Subcutaneous abdominal adipose tissue (tissue), 5 donors: Measurements from ENCODE around the gene VIPR1.

Experiments
- H3K27ac ChIP-seq: one replicate; pipeline ENCODE4 v1.7.0; 2013; ENCODE audit warnings: low read depth, mild to moderate bottlenecking, inconsistent platforms, low read length, moderate library complexity
- H3K27me3 ChIP-seq, 5 donors: one replicate each; pipeline ENCODE4 v1.7.0; 2013; ENCODE audit warnings: low read length in 5 of 5, inconsistent platforms in 1 of 5; ENCODE audit not compliant: control insufficient read depth in 5 of 5, insufficient read depth in 4 of 5
- H3K36me3 ChIP-seq, 5 donors: one replicate each; pipeline ENCODE4 v1.7.0; 2013; ENCODE audit warnings: low read length in 5 of 5; ENCODE audit not compliant: control insufficient read depth in 5 of 5, insufficient read depth in 5 of 5
- H3K4me1 ChIP-seq, 5 donors: one replicate each; pipeline ENCODE4 v1.7.0; 2013; ENCODE audit warnings: low read length in 5 of 5, mild to moderate bottlenecking in 3 of 5, moderate library complexity in 1 of 5; ENCODE audit not compliant: control insufficient read depth in 5 of 5, insufficient read depth in 5 of 5
- H3K4me3 ChIP-seq, 5 donors: one replicate each; pipeline ENCODE4 v1.7.0; 2013; ENCODE audit warnings: low read length in 5 of 5, low read depth in 1 of 5
- H3K9ac ChIP-seq, 5 donors: one replicate each; pipeline ENCODE4 v1.7.0; 2013; ENCODE audit warnings: low read length in 5 of 5, mild to moderate bottlenecking in 4 of 5, moderate library complexity in 3 of 5
- H3K9me3 ChIP-seq, 5 donors: one replicate each; pipeline ENCODE4 v1.7.0; 2013; ENCODE audit warnings: low read length in 5 of 5; ENCODE audit not compliant: control insufficient read depth in 5 of 5
- donor health status: healthy.
- donor health status: healthy.
- donor health status: healthy.
- donor health status: healthy.
- donor health status: healthy.

The VIPR1 gene

GRCh38 chr3:42509111-42509510 lies 6.7 kb downstream of the VIPR1 start:
- H3K4me1 ChIP-seq, result peaks cover 13 to 54% (median 45%) of the 10 kb centered on the region in 5 donors
- H3K9ac ChIP-seq, result no peak overlapping the region
- no peak overlapping the region for H3K27ac ChIP-seq

GRCh38 chr3:42510325-42510724 lies 7.9 kb downstream of the VIPR1 start:
- H3K27ac ChIP-seq, result no peak overlapping the region

More at GRCh38 chr3:42509111-42509510, 6.7 kb downstream of the VIPR1 start:
- no peaks in the 10 kb centered on the region for H3K27me3 ChIP-seq
- H3K36me3 ChIP-seq, result peaks cover 0 to 1% (median 0%) of the 10 kb centered on the region in 5 donors
- no peak overlapping the region for H3K4me3 ChIP-seq
- H3K9me3 ChIP-seq, result no peaks in the 10 kb centered on the region

GRCh38 chr3:42511201-42511600 lies 8.8 kb downstream of the VIPR1 start:
- no peak overlapping the region for H3K4me3 ChIP-seq
- H3K9ac ChIP-seq, result no peak overlapping the region
- H3K27ac ChIP-seq, result peak overlapping the region; percentile 47
- H3K36me3 ChIP-seq, result peaks cover 0 to 9% (median 4%) of the 10 kb centered on the region in 5 donors
- H3K4me1 ChIP-seq, result peaks cover 13 to 60% (median 47%) of the 10 kb centered on the region in 5 donors
- no peaks in the 10 kb centered on the region for H3K27me3 ChIP-seq
- no peaks in the 10 kb centered on the region for H3K9me3 ChIP-seq

More at GRCh38 chr3:42510325-42510724, 7.9 kb downstream of the VIPR1 start:
- no peaks in the 10 kb centered on the region for H3K9me3 ChIP-seq
- no peak overlapping the region for H3K4me3 ChIP-seq
- H3K4me1 ChIP-seq, result peaks cover 13 to 56% (median 47%) of the 10 kb centered on the region in 5 donors
- H3K9ac ChIP-seq, result no peak overlapping the region
- H3K27me3 ChIP-seq, result no peaks in the 10 kb centered on the region
- H3K36me3 ChIP-seq, result peaks cover 0 to 7% (median 0%) of the 10 kb centered on the region in 5 donors

- H3K27ac ChIP-seq, result no peak overlapping the region
- no peak overlapping the region for H3K4me3 ChIP-seq
- peaks cover 0 to 9% (median 4%) of the 10 kb centered on the region in 5 donors for H3K36me3 ChIP-seq
- peaks cover 13 to 60% (median 51%) of the 10 kb centered on the region in 5 donors for H3K4me1 ChIP-seq
- H3K9me3 ChIP-seq, result no peaks in the 10 kb centered on the region
- H3K9ac ChIP-seq, result no peak overlapping the region
- no peaks in the 10 kb centered on the region for H3K27me3 ChIP-seq
These were observed 9.3 kb downstream of the VIPR1 start for GRCh38 chr3:42511736-42512135.

- H3K9me3 ChIP-seq, result no peaks in the 10 kb centered on the region
- H3K9ac ChIP-seq, result no peak overlapping the region
- H3K4me3 ChIP-seq, result no peak overlapping the region
- no peak overlapping the region for H3K27ac ChIP-seq
- no peaks in the 10 kb centered on the region for H3K27me3 ChIP-seq
- peaks cover 11 to 51% (median 43%) of the 10 kb centered on the region in 5 donors for H3K4me1 ChIP-seq
- peaks cover 0 to 12% (median 4%) of the 10 kb centered on the region in 5 donors for H3K36me3 ChIP-seq
These were observed 10.7 kb downstream of the VIPR1 start for GRCh38 chr3:42513121-42513520.

GRCh38 chr3:42513521-42513920 lies 11.1 kb downstream of the VIPR1 start:
- Histone ChIP-seq H3K9ac (no peak overlapping the region), H3K27ac (no peak overlapping the region), H3K4me1 (peaks cover 11 to 47% (median 40%) of the 10 kb centered on the region in 5 donors), H3K4me3 (no peak overlapping the region), H3K36me3 (peaks cover 0 to 12% (median 4%) of the 10 kb centered on the region in 5 donors), H3K9me3 (no peaks in the 10 kb centered on the region), H3K27me3 (no peaks in the 10 kb centered on the region)

- Histone ChIP-seq H3K36me3 (peaks cover 0 to 12% (median 4%) of the 10 kb centered on the region in 5 donors), H3K4me1 (peaks cover 11 to 44% (median 36%) of the 10 kb centered on the region in 5 donors), H3K9me3 (no peaks in the 10 kb centered on the region), H3K27ac (no peak overlapping the region), H3K4me3 (no peak overlapping the region), H3K9ac (no peak overlapping the region), H3K27me3 (no peaks in the 10 kb centered on the region)
These were observed 12.4 kb downstream of the VIPR1 start for GRCh38 chr3:42514876-42515275.

- no peak overlapping the region for H3K27ac ChIP-seq
- H3K9ac ChIP-seq, result no peak overlapping the region
- H3K9me3 ChIP-seq, result no peaks in the 10 kb centered on the region
These were observed 13.0 kb downstream of the VIPR1 start for GRCh38 chr3:42515391-42515916.

GRCh38 chr3:42515976-42516375 lies 13.5 kb downstream of the VIPR1 start:
- H3K9me3 ChIP-seq, result no peaks in the 10 kb centered on the region
- H3K4me1 ChIP-seq, result peaks cover 5 to 33% (median 25%) of the 10 kb centered on the region in 5 donors
- no peak overlapping the region for H3K4me3 ChIP-seq
- H3K27ac ChIP-seq, result no peak overlapping the region
- no peak overlapping the region for H3K9ac ChIP-seq
- H3K27me3 ChIP-seq, result no peaks in the 10 kb centered on the region
- H3K36me3 ChIP-seq, result peaks cover 0 to 12% (median 4%) of the 10 kb centered on the region in 5 donors

More at GRCh38 chr3:42515391-42515916, 13.0 kb downstream of the VIPR1 start:
- H3K27me3 ChIP-seq, result no peaks in the 10 kb centered on the region
- H3K36me3 ChIP-seq, result peaks cover 0 to 12% (median 4%) of the 10 kb centered on the region in 5 donors
- peaks cover 10 to 39% (median 30%) of the 10 kb centered on the region in 5 donors for H3K4me1 ChIP-seq
- H3K4me3 ChIP-seq, result no peak overlapping the region

GRCh38 chr3:42516443-42516842 lies 14.0 kb downstream of the VIPR1 start:
- Histone ChIP-seq H3K9me3 (no peaks in the 10 kb centered on the region), H3K27ac (no peak overlapping the region), H3K27me3 (no peaks in the 10 kb centered on the region), H3K4me3 (no peak overlapping the region), H3K9ac (no peak overlapping the region), H3K36me3 (peaks cover 0 to 15% (median 4%) of the 10 kb centered on the region in 5 donors), H3K4me1 (peaks cover 5 to 29% (median 20%) of the 10 kb centered on the region in 5 donors)
